ENCODE measurements around the gene CCDC92.

Gene CCDC92

GRCh38 chr12:123996581-123996980, 23.9 kb upstream of the CCDC92 start:
- no peak overlapping the region for H3K27ac ChIP-seq
- DNase-seq = no peak
- no peaks in the 10 kb centered on the region for H3K4me1 ChIP-seq
- intact Hi-C loops (cut with DNase I; ENCODE audit: low total_unique reads) = no loop called here
- no peaks in the 10 kb centered on the region for H3K9me3 ChIP-seq
- TF ChIP-seq CTCF (IDR thresholded peaks at IDR 0.05) = no peak
- H3K27me3 ChIP-seq = no peaks in the 10 kb centered on the region
- H3K36me3 ChIP-seq = peaks cover 12 to 39% (median 29%) of the 10 kb centered on the region in 3 donors
- H3K4me3 ChIP-seq = no peak overlapping the region

GRCh38 chr12:123995023-123995748, 22.6 kb upstream of the CCDC92 start:
- no peak for DNase-seq
- Histone ChIP-seq H3K27me3 (no peaks in the 10 kb centered on the region), H3K4me3 (no peak overlapping the region), H3K27ac (no peak overlapping the region), H3K36me3 (peaks cover 17 to 38% (median 34%) of the 10 kb centered on the region in 3 donors), H3K9me3 (no peaks in the 10 kb centered on the region), H3K4me1 (peaks cover 0 to 6% (median 0%) of the 10 kb centered on the region in 4 donors)
- TF ChIP-seq CTCF (IDR thresholded peaks at IDR 0.05) = no peak
- intact Hi-C loops (cut with DNase I; ENCODE audit: low total_unique reads) = no loop called here

GRCh38 chr12:123992118-123992825, 19.6 kb upstream of the CCDC92 start:
- TF ChIP-seq CTCF (IDR thresholded peaks at IDR 0.05) = no peak
- intact Hi-C loops (cut with DNase I; ENCODE audit: low total_unique reads) = no loop called here
- Histone ChIP-seq H3K27me3 (no peaks in the 10 kb centered on the region), H3K36me3 (peaks cover 20 to 38% (median 37%) of the 10 kb centered on the region in 3 donors), H3K4me3 (no peak overlapping the region), H3K27ac (no peak overlapping the region), H3K9me3 (no peaks in the 10 kb centered on the region), H3K4me1 (peaks cover 0 to 6% (median 0%) of the 10 kb centered on the region in 4 donors)
- DNase-seq = no peak

- no peak for TF ChIP-seq CTCF (IDR thresholded peaks at IDR 0.05)
- intact Hi-C loops (cut with DNase I; ENCODE audit: low total_unique reads) = no loop called here
- Histone ChIP-seq H3K27ac (no peak overlapping the region), H3K9me3 (no peaks in the 10 kb centered on the region), H3K36me3 (peaks cover 20 to 38% (median 35%) of the 10 kb centered on the region in 3 donors), H3K4me3 (no peak overlapping the region), H3K27me3 (no peaks in the 10 kb centered on the region), H3K4me1 (peaks cover 0 to 11% (median 4%) of the 10 kb centered on the region in 4 donors)
- no peak for DNase-seq
Observed at GRCh38 chr12:123991372-123991951, 18.8 kb upstream of the CCDC92 start.

- H3K27ac ChIP-seq = no peak overlapping the region
Observed at GRCh38 chr12:123990511-123990910, 17.9 kb upstream of the CCDC92 start.

More at GRCh38 chr12:123990511-123990910, 17.9 kb upstream of the CCDC92 start:
- DNase-seq = no peak
- Histone ChIP-seq H3K9me3 (no peaks in the 10 kb centered on the region), H3K27me3 (no peaks in the 10 kb centered on the region), H3K4me3 (no peak overlapping the region), H3K36me3 (peaks cover 20 to 38% (median 35%) of the 10 kb centered on the region in 3 donors), H3K4me1 (peaks cover 0 to 17% (median 9%) of the 10 kb centered on the region in 4 donors)
- intact Hi-C loops (cut with DNase I; ENCODE audit: low total_unique reads) = no loop called here
- no peak for TF ChIP-seq CTCF (IDR thresholded peaks at IDR 0.05)
